ENCODE measurements around the gene MUCL3.

MUCL3 gene

GRCh38 chr6:30894935-30895334 lies 45.8 kb upstream of the MUCL3 start:
- no peak for TF ChIP-seq YY1 (IDR thresholded peaks at IDR 0.05; ENCODE audit: low read depth)
- TF ChIP-seq ZBTB7A (IDR thresholded peaks at IDR 0.05; ENCODE audit: low read depth) = no peak
- TF ChIP-seq FOXM1 (IDR thresholded peaks at IDR 0.05; ENCODE audit: borderline replicate concordance, low read depth) = no peak
- no peak for TF ChIP-seq NFIC (IDR thresholded peaks at IDR 0.05)
- no peak for TF ChIP-seq EP300 (IDR thresholded peaks at IDR 0.05; ENCODE audit: borderline replicate concordance)
- no peak for TF ChIP-seq REST (IDR thresholded peaks at IDR 0.05; ENCODE audit: low read depth)
- TF ChIP-seq CREB1 (IDR thresholded peaks at IDR 0.05; ENCODE audit: low read depth) = no peak
- TF ChIP-seq TEAD4 (IDR thresholded peaks at IDR 0.05) = no peak
- TF ChIP-seq TCF12 (IDR thresholded peaks at IDR 0.05; ENCODE audit: low read depth) = no peak
- TF ChIP-seq CEBPB (IDR thresholded peaks at IDR 0.05) = no peak
- no peak for TF ChIP-seq EGR1 (IDR thresholded peaks at IDR 0.05)
- no peak for TF ChIP-seq TAF1 (IDR thresholded peaks at IDR 0.05; ENCODE audit: low read depth)

- TF ChIP-seq USF1 (IDR thresholded peaks at IDR 0.05) = no peak
- TF ChIP-seq FOXM1 (IDR thresholded peaks at IDR 0.05; ENCODE audit: borderline replicate concordance, low read depth) = no peak
- TF ChIP-seq TCF12 (IDR thresholded peaks at IDR 0.05; ENCODE audit: low read depth) = no peak
- TF ChIP-seq CREB1 (IDR thresholded peaks at IDR 0.05; ENCODE audit: low read depth) = no peak
- no peak for TF ChIP-seq NFIC (IDR thresholded peaks at IDR 0.05)
- TF ChIP-seq TEAD4 (IDR thresholded peaks at IDR 0.05) = no peak
- TF ChIP-seq CEBPB (IDR thresholded peaks at IDR 0.05) = no peak
- no peak for TF ChIP-seq EGR1 (IDR thresholded peaks at IDR 0.05)
- no peak for TF ChIP-seq TAF1 (IDR thresholded peaks at IDR 0.05; ENCODE audit: low read depth)
- TF ChIP-seq EP300 (IDR thresholded peaks at IDR 0.05; ENCODE audit: borderline replicate concordance) = no peak
These were observed 45.4 kb upstream of the MUCL3 start for GRCh38 chr6:30895343-30895742.

- TF ChIP-seq EGR1 (IDR thresholded peaks at IDR 0.05) (no peak), TEAD4 (IDR thresholded peaks at IDR 0.05) (no peak), USF1 (IDR thresholded peaks at IDR 0.05) (no peak), CEBPB (IDR thresholded peaks at IDR 0.05) (no peak), REST (IDR thresholded peaks at IDR 0.05; ENCODE audit: low read depth) (no peak), YY1 (IDR thresholded peaks at IDR 0.05; ENCODE audit: low read depth) (no peak), NFIC (IDR thresholded peaks at IDR 0.05) (no peak), TCF12 (IDR thresholded peaks at IDR 0.05; ENCODE audit: low read depth) (no peak), MAX (IDR thresholded peaks at IDR 0.05) (no peak), FOXM1 (IDR thresholded peaks at IDR 0.05; ENCODE audit: borderline replicate concordance, low read depth) (no peak), ZBTB7A (IDR thresholded peaks at IDR 0.05; ENCODE audit: low read depth) (no peak), EP300 (IDR thresholded peaks at IDR 0.05; ENCODE audit: borderline replicate concordance) (no peak), RAD21 (IDR thresholded peaks at IDR 0.05; ENCODE audit: low read depth) (no peak), TAF1 (IDR thresholded peaks at IDR 0.05; ENCODE audit: low read depth) (no peak), CREB1 (IDR thresholded peaks at IDR 0.05; ENCODE audit: low read depth) (no peak)
These were observed 44.2 kb upstream of the MUCL3 start for GRCh38 chr6:30896541-30896940.

GRCh38 chr6:30897882-30898281 lies 42.9 kb upstream of the MUCL3 start:
- TF ChIP-seq USF1 (IDR thresholded peaks at IDR 0.05) (no peak), YY1 (IDR thresholded peaks at IDR 0.05; ENCODE audit: low read depth) (no peak), TEAD4 (IDR thresholded peaks at IDR 0.05) (no peak), CREB1 (IDR thresholded peaks at IDR 0.05; ENCODE audit: low read depth) (no peak), REST (IDR thresholded peaks at IDR 0.05; ENCODE audit: low read depth) (no peak), EP300 (IDR thresholded peaks at IDR 0.05; ENCODE audit: borderline replicate concordance) (no peak), MAX (IDR thresholded peaks at IDR 0.05) (no peak), TAF1 (IDR thresholded peaks at IDR 0.05; ENCODE audit: low read depth) (no peak), ZBTB7A (IDR thresholded peaks at IDR 0.05; ENCODE audit: low read depth) (no peak), TCF12 (IDR thresholded peaks at IDR 0.05; ENCODE audit: low read depth) (no peak), RAD21 (IDR thresholded peaks at IDR 0.05; ENCODE audit: low read depth) (no peak), EGR1 (IDR thresholded peaks at IDR 0.05) (no peak), NFIC (IDR thresholded peaks at IDR 0.05) (no peak), FOXM1 (IDR thresholded peaks at IDR 0.05; ENCODE audit: borderline replicate concordance, low read depth) (no peak), CEBPB (IDR thresholded peaks at IDR 0.05) (no peak)

Measured in Ishikawa (cell line).